HG02678 (cell line): Measurements from ENCODE around the gene TRAF6.
A peak's percentile ranks its signal among the peaks of the same experiment; 100 is the strongest.
"Not testable (repeated sequence)": the region's sequence is repeated elsewhere in the genome, so short reads cannot be mapped to it uniquely, and the experiment has no call there.

Experiments
- ATAC-seq: cut with Tn5 transposase; IDR thresholded peaks from one replicate; pipeline ENCODE4 v1.9.1; 2021; ENCODE audit warnings: mild to moderate bottlenecking, moderate library complexity; ENCODE audit not compliant: unreplicated experiment

The TRAF6 gene

DNA sequence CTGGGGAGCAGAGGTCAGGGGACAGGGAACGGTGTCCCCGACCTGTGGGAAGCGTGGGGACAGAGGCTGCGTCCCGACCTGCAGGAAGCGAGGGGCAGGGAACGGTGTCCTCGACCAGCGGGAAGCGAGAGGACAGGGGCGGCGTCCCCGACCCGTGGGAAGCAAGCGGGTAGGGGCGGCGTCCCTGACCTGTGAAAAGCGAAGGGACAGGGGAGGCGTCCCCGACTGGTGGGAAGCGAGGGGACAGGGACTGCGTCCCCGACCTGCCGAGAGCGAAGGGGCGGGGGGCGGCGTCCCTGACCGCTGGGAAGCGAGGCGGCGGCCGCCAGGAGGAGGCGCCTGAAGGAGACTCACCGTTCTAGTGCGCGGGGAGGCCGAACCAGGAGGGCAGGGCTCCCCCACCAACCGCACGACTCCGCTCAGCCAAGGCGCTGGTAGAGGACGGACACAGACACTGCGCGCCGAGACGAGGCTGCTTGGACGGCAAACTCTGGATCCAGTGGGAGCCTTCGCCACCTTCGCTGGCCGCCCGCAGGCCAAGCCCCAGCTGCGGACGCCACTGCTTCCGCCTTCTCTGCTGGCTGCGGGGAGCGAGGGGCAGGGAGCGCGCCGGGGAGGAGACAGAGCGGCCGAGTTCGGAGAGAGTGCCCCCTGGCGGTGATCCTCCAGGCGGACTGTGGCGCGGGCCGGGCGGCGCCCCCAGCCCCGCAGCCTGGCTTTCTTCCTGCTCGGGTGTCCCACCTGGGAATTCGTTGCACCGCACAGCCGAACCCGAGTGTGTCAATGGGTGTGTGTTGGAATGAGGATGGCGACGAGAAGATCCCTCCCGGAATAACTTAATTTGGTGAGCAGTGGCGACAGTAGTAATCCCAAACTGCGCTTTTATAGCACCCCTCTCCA, at the start of gene TRAF6:
TRAF6 (minus strand) TSS at position 579 of the 900 bp plus-strand sequence. CDS start 8,757 bp downstream, outside the sequence.
- peak; percentile 96 for ATAC-seq

GRCh38 chr11:36558571-36559413, 48.7 kb upstream of the TRAF6 start:
- peak; percentile 84 for ATAC-seq

DNA sequence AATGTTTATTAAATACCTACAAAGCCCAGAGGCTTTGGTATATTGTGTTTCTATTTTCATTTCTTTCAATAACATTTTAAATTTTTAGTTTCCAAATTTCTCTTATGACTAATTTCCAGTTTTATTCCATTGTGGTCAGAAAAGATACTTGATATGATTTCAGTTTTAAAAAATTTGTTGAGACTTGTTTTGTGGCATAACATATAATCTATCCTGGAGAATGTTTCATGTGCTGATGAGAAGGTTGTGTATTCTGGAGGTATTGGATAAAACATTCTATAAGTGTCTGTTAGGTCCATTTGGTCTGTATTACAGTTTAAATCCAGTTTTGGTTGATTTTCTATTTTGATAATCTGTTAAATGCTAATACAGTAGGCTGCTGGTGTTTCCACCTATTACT, 47.9 kb upstream of the TRAF6 start:
- no peak for ATAC-seq

- ATAC-seq, result not testable (repeated sequence)
These were observed 47.3 kb upstream of the TRAF6 start for GRCh38 chr11:36557390-36557789.

- no peak for ATAC-seq
These were observed 40.5 kb upstream of the TRAF6 start for GRCh38 chr11:36550385-36551115.

DNA sequence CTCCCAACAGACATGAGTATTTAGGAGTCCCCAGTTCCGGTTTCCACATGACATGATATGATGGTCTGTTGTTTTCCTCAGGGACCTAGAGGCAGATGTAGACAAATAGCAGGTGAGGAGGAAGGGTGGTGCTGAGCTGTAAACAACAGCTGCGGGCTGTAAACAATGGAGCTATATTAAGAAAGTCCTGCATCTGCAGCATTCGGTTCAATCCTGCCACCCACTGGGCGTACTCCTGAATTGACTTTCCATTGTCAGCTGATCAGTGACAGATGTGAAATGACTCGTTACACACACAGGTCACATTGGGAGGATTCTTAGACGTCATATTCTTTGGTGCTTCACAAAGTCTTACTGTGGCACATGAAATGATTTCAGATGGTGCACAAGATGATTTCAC, 30.9 kb upstream of the TRAF6 start:
- ATAC-seq, result peak; percentile 98

- no peak for ATAC-seq
These were observed 24.3 kb upstream of the TRAF6 start for GRCh38 chr11:36534276-36534840.

DNA sequence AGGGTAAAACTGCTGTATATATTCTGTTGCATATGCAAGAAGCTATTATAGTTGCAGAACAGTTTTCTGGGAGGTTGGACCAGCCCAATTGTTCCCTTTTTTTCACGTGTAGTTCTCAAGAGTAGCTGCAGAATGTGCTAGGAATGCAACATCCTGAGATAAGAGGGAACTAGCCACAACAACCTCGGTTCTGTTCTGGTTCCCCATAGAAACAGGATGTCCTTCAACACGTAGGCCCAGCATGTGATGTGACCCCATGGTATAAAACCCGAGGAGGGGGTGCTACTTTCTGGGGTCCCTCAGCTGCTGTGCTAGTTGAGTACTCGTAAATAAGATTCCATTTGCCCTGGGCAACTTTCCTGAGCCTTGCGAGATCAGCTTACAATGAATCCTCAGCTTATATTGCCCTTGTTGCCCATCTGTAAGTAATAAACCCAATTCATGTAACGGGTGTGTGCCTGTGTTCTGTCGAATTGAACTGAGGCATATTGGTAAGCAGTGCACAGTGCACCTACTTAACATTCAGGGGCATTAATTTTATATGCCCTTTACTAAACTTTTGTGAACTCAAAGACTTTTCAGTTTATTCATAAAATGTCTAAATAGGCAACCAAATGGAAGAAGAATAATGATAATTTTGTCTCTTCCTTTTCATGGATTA, 23.0 kb upstream of the TRAF6 start:
- no peak for ATAC-seq

DNA sequence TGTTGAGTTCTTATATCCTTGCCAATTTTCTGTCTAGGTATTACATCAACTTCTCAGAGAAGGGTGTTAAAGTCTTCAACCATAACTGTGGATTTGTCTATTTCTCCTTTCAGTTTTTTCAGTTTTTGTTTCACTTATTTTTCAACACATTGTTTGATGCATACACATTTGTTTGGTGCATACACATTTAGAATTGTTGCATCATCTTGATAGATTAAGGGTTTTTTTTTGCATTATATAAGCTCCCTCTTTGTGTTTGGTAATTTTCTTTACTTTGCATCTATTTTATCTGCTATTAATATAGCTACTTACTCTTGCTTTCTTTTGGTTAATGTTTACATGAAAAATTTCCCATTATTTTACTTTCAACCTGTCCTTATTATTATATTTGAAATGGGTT, 20.8 kb upstream of the TRAF6 start:
- no peak for ATAC-seq

DNA sequence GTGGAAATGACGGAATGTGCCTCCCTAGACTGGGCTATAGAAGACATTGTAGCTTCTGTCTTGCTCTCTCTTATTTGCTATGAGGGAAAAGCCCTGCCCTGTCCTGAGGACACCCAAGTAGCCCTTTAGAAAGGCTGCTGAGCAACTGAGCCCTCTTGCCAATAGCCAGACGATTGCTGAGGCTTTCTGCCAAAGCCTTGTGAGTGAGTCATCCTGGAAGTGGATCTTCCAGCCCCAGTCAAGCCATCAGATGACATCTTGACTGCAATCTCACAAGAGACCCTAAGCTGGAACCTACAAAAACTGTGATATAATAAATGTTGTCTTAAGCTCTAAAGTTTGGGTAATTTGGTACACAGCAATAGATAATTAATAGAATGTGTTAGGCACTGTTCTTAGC, 3.9 kb upstream of the TRAF6 start:
- no peak for ATAC-seq

DNA sequence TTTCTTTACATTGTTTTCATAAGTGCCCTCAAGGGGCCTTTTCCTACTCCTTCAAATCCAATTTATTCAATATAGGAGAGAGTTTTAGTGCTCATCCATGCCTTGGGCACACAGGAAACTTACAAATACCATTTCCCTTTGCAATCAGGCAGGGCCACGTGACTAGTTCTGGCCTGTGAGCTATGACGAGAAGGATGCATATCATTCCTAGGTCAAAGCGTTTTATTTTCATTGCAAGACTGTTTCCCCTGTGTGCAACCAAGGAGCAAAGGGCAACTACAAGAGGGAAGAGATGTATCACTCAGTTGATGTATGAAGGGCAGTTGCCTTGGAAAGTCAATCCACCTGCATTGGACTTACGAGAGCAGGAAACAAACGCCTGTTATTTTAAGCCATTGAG, 1.9 kb upstream of the TRAF6 start:
- no peak for ATAC-seq

DNA sequence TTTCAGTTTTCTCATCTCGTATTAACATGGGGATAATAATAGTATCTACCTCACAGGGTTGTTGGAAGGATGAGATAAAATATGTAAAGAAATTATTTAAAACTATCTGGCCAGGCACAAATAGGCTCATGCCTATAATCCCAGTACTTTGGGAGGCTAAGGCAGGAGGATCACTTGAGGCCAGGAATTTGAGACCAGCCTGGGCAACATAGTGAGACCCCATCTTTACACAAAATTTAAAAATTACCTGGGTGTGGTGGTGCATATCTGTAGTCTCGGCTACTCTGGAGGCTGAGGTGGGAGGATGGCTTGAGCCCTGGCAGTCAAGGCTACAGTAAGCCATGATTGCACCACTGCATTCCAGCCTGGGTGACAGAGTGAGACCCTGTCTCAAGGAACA, 990 bp upstream of the TRAF6 start:
- not testable (repeated sequence) for ATAC-seq

GRCh38 chr11:36510594-36510942, 496 bp upstream of the TRAF6 start:
- ATAC-seq, result no peak

GRCh38 chr11:36509201-36509639, 852 bp downstream of the TRAF6 start:
- ATAC-seq, result peak; percentile 16

- no peak for ATAC-seq
These were observed 1.3 kb downstream of the TRAF6 start for GRCh38 chr11:36508743-36509142.

DNA sequence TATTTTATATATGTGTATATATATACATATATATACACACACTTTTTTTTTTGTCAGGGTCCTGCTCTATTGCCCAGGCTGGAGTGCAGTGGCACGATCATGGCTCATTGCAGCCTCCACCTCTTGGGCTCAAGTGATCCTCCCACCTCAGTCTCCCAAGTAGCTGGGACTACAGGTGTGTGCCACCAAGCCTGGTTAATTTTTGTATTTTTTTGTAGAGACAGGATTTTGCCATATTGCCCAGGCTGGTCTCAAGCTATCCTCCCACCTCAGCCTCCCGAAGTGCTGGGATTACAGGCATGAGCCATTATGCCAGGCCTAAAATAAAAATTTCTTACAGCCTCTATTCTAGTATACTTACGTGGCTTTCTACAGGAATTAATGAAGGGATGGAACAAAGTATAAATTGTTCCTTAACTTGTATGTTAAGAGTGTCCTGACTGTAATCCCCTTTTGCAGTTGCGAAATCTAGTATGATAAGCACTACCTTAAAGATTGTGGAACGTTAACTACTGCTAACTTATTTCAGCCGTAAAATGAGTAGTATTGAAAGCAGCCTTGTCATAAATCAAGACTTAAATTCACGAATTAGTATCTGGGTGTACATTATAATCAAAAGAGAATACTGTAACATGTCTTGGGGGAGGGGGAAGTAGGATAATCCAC, 2.1 kb downstream of the TRAF6 start:
- ATAC-seq, result no peak

- no peak for ATAC-seq
These were observed 8.8 kb downstream of the TRAF6 start for GRCh38 chr11:36501236-36501635.

GRCh38 chr11:36500315-36500721, 9.8 kb downstream of the TRAF6 start:
- ATAC-seq, result peak; percentile 87

GRCh38 chr11:36499315-36499714, 10.8 kb downstream of the TRAF6 start:
- ATAC-seq, result no peak

DNA sequence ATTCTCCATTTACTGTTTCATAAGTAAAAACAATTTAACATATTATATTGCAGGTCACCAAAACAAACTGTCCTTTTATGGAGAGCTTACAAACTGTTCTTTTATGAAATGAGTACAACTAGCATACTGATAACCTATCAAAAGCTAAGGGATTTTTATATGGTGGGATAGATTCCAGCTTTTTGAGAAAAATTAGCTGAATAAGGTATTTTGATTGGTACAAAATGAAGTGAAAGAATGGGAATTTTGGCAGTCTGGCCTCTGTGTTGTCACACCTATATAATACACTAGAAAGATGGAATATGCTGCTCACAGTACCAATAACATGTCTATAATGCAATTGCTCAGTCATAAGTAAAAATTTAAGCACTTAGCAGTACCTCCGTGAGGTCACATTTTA, 11.4 kb downstream of the TRAF6 start:
- ATAC-seq, result no peak
